HepG2 (cell line): Measurements from ENCODE around the gene TRMT6. TPM values are rescaled to one million over a fixed set of nuclear protein-coding genes. Genes with fewer than 3 reads are reported as not detected.

Experiments
- AGO1 ChIP-seq: fragments of 200-400 bp; formaldehyde crosslinking; IDR thresholded peaks from 2 replicates; pipeline ENCODE4 v1.6.1; 2017; ENCODE audit warnings: mild to moderate bottlenecking, low read depth, low read length, moderate library complexity; ENCODE audit not compliant: poor library complexity, severe bottlenecking
- AGO2 ChIP-seq: fragments of 200-400 bp; formaldehyde crosslinking; optimal IDR thresholded peaks from 2 replicates; pipeline ENCODE3; 2017; ENCODE audit warnings: mild to moderate bottlenecking, low read depth, low read length, moderate library complexity
- ESRRA ChIP-seq: sonication (generic); formaldehyde crosslinking; IDR thresholded peaks from 2 replicates; pipeline ENCODE4 v1.5.1; 2020; ENCODE audit warnings: mild to moderate bottlenecking, low read depth, missing genetic modification reagents
- GATAD2A ChIP-seq: IDR thresholded peaks from 2 replicates; pipeline ENCODE4 v1.6.1; 2016
- HNF4A ChIP-seq: sonication (generic); formaldehyde crosslinking; IDR thresholded peaks from 2 replicates; pipeline ENCODE4 v1.4.0; 2020; ENCODE audit warnings: missing genetic modification reagents
- MBNL3 ChIP-seq: fragments of 250-450 bp; sonication (Bioruptor Pico); conservative IDR thresholded peaks from 2 replicates; pipeline ENCODE4 v1.8.0; 2022; ENCODE audit warnings: mild to moderate bottlenecking, inconsistent platforms
- MTA1 ChIP-seq: sonication (generic); formaldehyde crosslinking; IDR thresholded peaks from 2 replicates; pipeline ENCODE4 v1.4.0; 2020; ENCODE audit warnings: missing genetic modification reagents, mild to moderate bottlenecking, borderline replicate concordance
- RFXAP ChIP-seq: sonication (generic); formaldehyde crosslinking; IDR thresholded peaks from 2 replicates; pipeline ENCODE4 v1.4.0; 2020; ENCODE audit warnings: missing genetic modification reagents, borderline replicate concordance
- ZNF224 ChIP-seq: sonication (generic); formaldehyde crosslinking; IDR thresholded peaks from 2 replicates; pipeline ENCODE4 v1.5.0; 2020; ENCODE audit warnings: mild to moderate bottlenecking, missing genetic modification reagents
- ZNF260 ChIP-seq: sonication (generic); formaldehyde crosslinking; IDR thresholded peaks from 2 replicates; pipeline ENCODE4 v1.4.0; 2020; ENCODE audit warnings: missing genetic modification reagents, low read depth, mild to moderate bottlenecking, borderline replicate concordance
- ZNF274 ChIP-seq: sonication (generic); formaldehyde crosslinking; IDR thresholded peaks from 2 replicates; pipeline ENCODE4 v1.5.1; 2020; ENCODE audit warnings: mild to moderate bottlenecking, missing genetic modification reagents
- ZNF552 ChIP-seq: sonication (generic); formaldehyde crosslinking; IDR thresholded peaks from 2 replicates; pipeline ENCODE4 v1.9.0; 2022; ENCODE audit warnings: missing genetic modification reagents, mild to moderate bottlenecking, borderline replicate concordance
- ZNF577 ChIP-seq: sonication (generic); formaldehyde crosslinking; IDR thresholded peaks from 2 replicates; pipeline ENCODE4 v1.4.0; 2020; ENCODE audit warnings: mild to moderate bottlenecking, low read depth, missing genetic modification reagents, borderline replicate concordance
- ZNF747 ChIP-seq: sonication (generic); formaldehyde crosslinking; IDR thresholded peaks from 2 replicates; pipeline ENCODE4 v1.8.1; 2023; ENCODE audit warnings: missing genetic modification reagents, mild to moderate bottlenecking, borderline replicate concordance
- ZNF850 ChIP-seq: sonication (generic); formaldehyde crosslinking; conservative IDR thresholded peaks from 2 replicates; pipeline ENCODE4 v1.9.0; 2021; ENCODE audit warnings: mild to moderate bottlenecking, missing genetic modification reagents
- ZZZ3 ChIP-seq: sonication (generic); formaldehyde crosslinking; IDR thresholded peaks from 2 replicates; pipeline ENCODE4 v1.4.0; 2020; ENCODE audit warnings: missing genetic modification reagents, mild to moderate bottlenecking, borderline replicate concordance
- polyA plus RNA-seq, 8 experiments: library from polyadenylated mRNA; depleted of rRNA in 3 of 8; stranded (reverse) in 7 of 8; unstranded in 1 of 8; fragments of >200 nt; fragmentation: Illumina TruSeq in 4 of 8; extraction: Trizol in 4 of 8; gene quantifications; 2 replicates each; pipeline versions ENCODE4 v1.2.1 to v1.2.3, GENCODE V29; 2011 to 2016; ENCODE audit warnings: low read depth in 4 of 8, missing spikeins in 1 of 8, mixed read lengths in 1 of 8; ENCODE audit not compliant: insufficient read depth in 1 of 8
- total RNA-seq, 5 experiments: library from RNA; depleted of rRNA; stranded (reverse); fragments of >200 nt; fragmentation: Illumina TruSeq; extraction: Trizol; gene quantifications; 2 replicates each; pipeline ENCODE4 v1.2.3, GENCODE V29; 2016; ENCODE audit warnings: low read depth in 1 of 5
- TF ChIP-seq, protein P1 (sequence below): sonication (generic); formaldehyde crosslinking; IDR thresholded peaks from 2 replicates; pipeline ENCODE4 v1.8.0; 2022; ENCODE audit warnings: mild to moderate bottlenecking, missing genetic modification reagents, borderline replicate concordance
- TF ChIP-seq, protein P2 (sequence below): sonication (generic); formaldehyde crosslinking; IDR thresholded peaks from 2 replicates; pipeline ENCODE4 v1.4.0; 2020; ENCODE audit warnings: missing genetic modification reagents
- TF ChIP-seq, protein P3 (sequence below): sonication (generic); formaldehyde crosslinking; IDR thresholded peaks from 2 replicates; pipeline ENCODE4 v1.8.0; 2022; ENCODE audit warnings: low read depth, missing genetic modification reagents
- TF ChIP-seq, protein P4 (sequence below): IDR thresholded peaks from 2 replicates; pipeline ENCODE4 v1.6.1; 2016; ENCODE audit warnings: control low read depth

TRMT6 gene
- total and polyA plus RNA-seq, 2 of the 13 experiments (the other 11 are each of a cell fraction or from before 2014, with no cell fraction given), result 10.5 to 37.8 TPM

DNA sequence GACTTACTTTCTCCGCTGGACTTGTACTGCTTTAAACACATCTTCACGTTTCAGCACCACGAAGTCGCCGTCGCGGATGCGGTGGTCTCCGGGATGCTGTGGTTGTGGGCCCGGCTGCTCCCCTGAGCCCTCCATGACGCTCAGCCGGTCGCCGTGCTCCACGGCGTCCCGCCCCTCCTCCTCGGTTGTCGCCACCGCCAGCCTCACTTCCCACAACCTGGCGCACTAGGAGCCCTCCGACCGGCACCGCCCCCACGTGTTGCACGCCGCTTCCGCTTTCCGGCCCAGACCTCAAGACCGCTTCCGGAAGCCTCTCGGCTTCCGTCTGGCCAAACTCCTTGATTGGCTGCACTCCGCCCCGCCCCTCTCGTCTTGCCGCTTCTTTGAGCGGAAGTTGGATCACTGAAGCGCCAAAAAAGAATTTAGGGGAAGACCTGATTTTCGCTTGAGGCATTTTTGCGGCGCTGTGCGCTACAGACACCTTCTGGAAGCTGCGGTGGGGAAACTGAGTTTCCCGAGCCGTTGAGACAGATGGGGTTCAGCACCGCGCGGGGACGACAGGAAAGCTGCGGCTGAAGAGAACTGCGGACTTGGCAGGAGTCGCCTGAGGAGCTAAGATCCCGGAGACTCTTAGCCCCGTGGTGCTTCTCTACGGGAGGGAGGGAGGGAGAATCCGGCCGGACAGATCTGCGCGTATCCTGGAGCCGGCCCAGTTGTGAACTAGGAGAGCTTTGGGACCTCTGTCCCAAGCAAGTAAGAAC, at the start of gene TRMT6, which contains the start of gene MCM8 (continued):
- TF ChIP-seq GATAD2A (CRISPR knock-in tag) (peak; percentile 70), ESRRA (peak; percentile 74; the same call in 1 of the 2 replicates), RFXAP (peak; percentile 82; the same call in 1 of the 2 replicates), ZNF274 (peak; percentile 95; the same call in 1 of the 2 replicates), MBNL3 (CRISPR knock-in tag) (no peak), ZNF577 (CRISPR knock-in tag) (no peak), ZNF260 (CRISPR knock-in tag) (no peak), ZNF224 (CRISPR knock-in tag) (no peak; the same call in 1 of the 2 replicates), ZZZ3 (peak; percentile 98; the same call in 1 of the 2 replicates), HNF4A (0 out of 2 replicates have a peak, but pooled peaks have one; percentile 4), AGO1 (peak; percentile 85), ZNF850 (CRISPR knock-in tag) (no peak), MTA1 (CRISPR knock-in tag) (peak; percentile 73; the same call in 1 of the 2 replicates), ZNF747 (CRISPR knock-in tag) (peak; percentile 37; the same call in 1 of the 2 replicates), AGO2 (peak; percentile 29), ZNF552 (peak; percentile 79; the same call in 1 of the 2 replicates)
- TF ChIP-seq, protein P1, sequence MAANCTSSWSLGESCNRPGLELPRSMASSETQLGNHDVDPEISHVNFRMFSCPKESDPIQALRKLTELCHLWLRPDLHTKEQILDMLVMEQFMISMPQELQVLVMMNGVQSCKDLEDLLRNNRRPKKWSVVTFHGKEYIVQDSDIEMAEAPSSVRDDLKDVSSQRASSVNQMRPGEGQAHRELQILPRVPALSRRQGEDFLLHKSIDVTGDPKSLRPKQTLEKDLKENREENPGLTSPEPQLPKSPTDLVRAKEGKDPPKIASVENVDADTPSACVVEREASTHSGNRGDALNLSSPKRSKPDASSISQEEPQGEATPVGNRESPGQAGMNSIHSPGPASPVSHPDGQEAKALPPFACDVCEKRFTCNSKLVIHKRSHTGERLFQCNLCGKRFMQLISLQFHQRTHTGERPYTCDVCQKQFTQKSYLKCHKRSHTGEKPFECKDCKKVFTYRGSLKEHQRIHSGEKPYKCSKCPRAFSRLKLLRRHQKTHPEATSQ (CRISPR knock-in tag), result peak; percentile 99
- TF ChIP-seq, protein P2, sequence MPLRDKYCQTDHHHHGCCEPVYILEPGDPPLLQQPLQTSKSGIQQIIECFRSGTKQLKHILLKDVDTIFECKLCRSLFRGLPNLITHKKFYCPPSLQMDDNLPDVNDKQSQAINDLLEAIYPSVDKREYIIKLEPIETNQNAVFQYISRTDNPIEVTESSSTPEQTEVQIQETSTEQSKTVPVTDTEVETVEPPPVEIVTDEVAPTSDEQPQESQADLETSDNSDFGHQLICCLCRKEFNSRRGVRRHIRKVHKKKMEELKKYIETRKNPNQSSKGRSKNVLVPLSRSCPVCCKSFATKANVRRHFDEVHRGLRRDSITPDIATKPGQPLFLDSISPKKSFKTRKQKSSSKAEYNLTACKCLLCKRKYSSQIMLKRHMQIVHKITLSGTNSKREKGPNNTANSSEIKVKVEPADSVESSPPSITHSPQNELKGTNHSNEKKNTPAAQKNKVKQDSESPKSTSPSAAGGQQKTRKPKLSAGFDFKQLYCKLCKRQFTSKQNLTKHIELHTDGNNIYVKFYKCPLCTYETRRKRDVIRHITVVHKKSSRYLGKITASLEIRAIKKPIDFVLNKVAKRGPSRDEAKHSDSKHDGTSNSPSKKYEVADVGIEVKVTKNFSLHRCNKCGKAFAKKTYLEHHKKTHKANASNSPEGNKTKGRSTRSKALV (CRISPR knock-in tag), result peak; percentile 66; the same call in 1 of the 2 replicates
- TF ChIP-seq, protein P3, sequence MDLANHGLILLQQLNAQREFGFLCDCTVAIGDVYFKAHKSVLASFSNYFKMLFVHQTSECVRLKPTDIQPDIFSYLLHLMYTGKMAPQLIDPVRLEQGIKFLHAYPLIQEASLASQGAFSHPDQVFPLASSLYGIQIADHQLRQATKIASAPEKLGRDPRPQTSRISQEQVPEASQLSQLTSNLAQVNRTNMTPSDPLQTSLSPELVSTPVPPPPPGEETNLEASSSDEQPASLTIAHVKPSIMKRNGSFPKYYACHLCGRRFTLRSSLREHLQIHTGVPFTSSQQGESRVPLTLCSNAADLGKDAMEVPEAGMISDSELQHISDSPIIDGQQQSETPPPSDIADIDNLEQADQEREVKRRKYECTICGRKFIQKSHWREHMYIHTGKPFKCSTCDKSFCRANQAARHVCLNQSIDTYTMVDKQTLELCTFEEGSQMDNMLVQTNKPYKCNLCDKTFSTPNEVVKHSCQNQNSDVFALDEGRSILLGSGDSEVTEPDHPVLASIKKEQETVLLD (CRISPR knock-in tag), result peak; percentile 86
- TF ChIP-seq, protein P4, sequence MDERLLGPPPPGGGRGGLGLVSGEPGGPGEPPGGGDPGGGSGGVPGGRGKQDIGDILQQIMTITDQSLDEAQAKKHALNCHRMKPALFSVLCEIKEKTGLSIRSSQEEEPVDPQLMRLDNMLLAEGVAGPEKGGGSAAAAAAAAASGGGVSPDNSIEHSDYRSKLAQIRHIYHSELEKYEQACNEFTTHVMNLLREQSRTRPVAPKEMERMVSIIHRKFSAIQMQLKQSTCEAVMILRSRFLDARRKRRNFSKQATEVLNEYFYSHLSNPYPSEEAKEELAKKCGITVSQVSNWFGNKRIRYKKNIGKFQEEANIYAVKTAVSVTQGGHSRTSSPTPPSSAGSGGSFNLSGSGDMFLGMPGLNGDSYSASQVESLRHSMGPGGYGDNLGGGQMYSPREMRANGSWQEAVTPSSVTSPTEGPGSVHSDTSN, result peak; percentile 72
